GM19455 (cell line): ENCODE measurements around the gene SCGB1C2.
"Not testable (repeated sequence)": the region's sequence is repeated elsewhere in the genome, so short reads cannot be mapped to it uniquely, and the experiment has no call there.

ENCODE experiments used
- ATAC-seq: cut with Tn5 transposase; IDR thresholded peaks from one replicate; pipeline ENCODE4 v1.9.1; 2021; ENCODE audit not compliant: unreplicated experiment

The SCGB1C2 gene

DNA sequence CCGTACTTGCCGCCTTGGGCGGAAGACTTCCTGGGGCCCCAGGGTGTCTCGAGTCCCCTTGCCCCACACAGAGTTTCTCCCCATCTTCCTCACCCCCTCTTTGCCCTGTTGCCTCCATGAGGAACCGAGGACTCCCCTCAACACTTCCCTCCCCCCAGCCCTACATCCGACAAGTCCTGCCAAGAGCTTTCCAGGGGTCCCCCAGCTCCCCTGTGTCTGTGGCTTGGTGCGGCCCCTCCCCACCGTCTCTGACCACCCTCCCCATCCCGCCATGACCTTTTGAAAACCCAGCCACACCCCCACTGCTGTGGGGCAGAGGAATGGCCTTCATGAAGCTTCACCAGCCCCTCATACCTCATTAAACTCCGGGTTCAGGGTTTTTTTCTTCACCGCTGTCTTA is 11.4 kb downstream of the SCGB1C2 start:
- ATAC-seq = no peak

- ATAC-seq = no peak
Measured at GRCh38 chr17:149231-149630, 11.9 kb downstream of the SCGB1C2 start.

- ATAC-seq = no peak
Measured at GRCh38 chr17:149897-150584, 12.7 kb downstream of the SCGB1C2 start.

DNA sequence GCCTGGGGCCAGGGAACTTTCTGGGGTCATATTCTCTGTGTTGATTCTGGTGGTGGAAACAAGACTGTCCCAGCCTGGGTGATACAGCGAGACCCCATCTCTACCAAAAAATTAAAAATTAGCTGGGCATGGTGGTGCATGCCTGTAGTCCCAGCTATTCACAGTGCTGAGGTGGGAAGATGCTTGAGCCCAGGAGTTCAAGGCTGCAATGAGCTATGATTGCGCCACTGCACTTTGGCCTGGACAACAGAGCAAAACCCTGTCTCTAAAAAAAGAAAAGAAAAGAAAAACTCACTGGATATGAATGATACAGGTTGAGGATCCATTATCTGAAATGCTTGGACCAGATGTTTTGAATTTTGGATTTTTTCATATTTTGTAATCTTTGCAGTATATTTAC is 13.6 kb downstream of the SCGB1C2 start:
- ATAC-seq = no peak

- no peak for ATAC-seq
Measured at GRCh38 chr17:151886-152859, 14.8 kb downstream of the SCGB1C2 start.

DNA sequence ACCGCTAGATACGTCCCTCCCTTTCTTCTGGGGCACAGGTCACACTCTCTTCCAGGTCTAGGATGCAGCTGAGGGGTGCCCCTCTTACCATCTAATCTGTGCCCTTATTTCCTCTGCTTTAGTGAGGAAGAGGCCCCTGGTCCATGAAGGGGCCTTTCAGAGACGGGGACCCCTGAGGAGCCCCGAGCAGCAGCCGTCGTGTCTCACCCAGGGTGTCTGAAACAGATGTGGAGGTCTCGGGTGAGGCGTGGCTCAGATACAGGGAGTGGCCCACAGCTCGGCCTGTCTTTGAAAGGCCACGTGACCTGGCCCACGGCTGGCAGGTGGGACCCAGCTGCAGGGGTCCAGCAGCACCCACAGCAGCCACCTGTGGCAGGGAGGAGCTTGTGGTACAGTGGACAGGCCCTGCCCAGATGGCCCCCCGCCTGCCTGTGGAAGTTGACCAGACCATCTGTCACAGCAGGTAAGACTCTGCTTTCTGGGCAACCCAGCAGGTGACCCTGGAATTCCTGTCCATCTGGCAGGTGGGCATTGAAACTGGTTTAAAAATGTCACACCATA is 15.6 kb downstream of the SCGB1C2 start:
- ATAC-seq = no peak

DNA sequence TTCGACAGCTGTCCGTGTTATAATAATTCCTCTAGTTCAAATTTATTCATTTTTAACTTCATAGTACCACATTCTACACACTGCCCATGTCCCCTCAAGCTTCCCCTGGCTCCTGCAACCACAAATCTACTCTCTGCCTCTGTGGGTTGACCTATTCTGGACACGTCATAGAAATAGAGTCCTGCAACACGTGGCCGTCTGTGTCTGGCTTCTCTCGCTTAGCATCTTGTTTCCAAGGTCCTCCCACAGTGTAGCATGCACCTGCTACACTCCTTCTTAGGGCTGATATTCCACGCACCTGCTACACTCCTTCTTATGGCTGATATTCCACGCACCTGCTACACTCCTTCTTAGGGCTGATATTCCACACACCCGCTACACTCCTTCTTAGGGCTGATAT is 16.5 kb downstream of the SCGB1C2 start:
- ATAC-seq = no peak

DNA sequence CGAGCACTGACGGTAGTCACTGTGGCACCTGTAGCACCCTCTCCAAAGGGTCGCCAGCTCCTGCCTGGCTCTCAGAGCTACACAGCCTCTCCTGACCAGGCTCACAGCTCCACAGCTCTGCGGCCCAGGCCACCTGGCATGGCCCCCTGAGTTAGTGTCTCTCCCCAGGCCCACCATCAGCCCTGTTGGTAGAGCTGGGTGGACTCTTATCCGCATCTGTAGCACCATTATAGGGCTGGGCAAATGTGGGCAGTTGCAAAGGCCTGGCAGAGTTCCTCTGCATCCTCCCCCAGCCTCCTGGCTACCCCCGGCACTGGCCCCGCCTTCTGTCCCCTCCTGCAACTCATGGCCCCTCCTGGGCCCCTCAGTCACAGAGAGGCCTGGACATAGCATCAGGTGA is 18.2 kb downstream of the SCGB1C2 start:
- no peak for ATAC-seq

DNA sequence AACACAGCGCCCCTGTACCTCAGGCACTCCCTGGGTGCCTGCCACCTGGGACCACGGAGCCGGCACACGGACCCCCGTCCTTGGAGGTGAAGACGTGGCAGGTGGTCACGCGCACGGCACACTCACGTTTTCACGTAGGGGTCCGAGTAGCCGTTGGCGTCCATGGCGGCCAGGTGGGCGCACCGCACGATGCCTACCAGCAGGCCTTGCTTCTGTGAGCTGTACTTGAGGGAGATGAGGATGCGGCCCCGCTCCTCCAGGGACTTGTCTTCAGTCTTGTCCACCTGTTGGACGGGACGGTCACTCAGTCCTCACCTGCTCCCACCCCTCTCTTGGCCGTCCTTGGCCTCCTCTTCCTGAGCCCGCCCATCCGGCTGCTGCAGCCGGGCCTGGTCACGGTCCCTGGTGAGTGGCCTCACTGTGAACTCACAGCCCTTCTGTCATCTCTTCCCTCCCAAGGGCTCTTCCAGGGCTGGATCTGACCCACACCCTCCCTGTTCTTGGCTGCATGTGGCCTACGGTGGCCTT is 18.8 kb downstream of the SCGB1C2 start:
- no peak for ATAC-seq

- no peak for ATAC-seq
Measured at GRCh38 chr17:156946-157345, 19.6 kb downstream of the SCGB1C2 start.

DNA sequence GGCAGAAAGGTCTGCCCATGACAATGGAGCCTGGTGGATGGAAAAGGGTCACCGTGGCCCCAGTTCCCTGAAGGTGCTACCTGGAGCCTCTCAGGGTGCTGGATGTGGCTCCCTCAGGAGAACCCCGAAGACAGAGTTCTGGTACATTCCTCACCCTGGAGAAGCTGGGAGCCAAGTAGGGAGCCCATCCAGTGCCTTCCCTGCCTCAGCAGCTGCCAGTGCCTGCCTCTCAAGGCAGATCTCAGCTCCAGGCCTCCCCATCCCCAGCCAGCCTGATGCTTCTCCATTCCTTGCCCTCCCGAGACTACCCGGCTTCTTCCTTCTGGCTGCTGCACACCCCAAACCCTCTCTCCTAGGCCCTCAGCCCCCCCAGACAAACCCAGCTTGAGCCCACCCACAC is 20.5 kb downstream of the SCGB1C2 start:
- no peak for ATAC-seq

DNA sequence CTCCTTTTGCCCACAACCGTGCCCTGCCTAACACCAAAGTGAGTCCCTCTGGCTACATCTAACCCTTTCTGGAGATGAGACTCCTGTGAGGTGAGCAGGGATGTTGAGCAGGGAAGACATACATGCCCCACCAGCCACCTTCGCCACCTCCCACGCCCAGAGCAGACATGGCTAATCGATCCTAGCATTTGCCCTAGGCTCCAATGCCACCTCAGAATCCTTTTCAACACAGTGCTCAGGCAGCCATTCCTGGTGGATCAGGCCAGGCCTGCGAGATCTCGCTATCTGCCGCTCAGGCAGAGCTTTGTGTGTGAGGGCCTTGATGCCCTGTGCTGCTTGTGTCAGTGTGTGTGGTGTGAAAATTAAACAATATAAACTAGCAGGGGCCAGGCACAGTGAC is 21.0 kb downstream of the SCGB1C2 start:
- no peak for ATAC-seq

- no peak for ATAC-seq
Measured at GRCh38 chr17:159609-160008, 22.2 kb downstream of the SCGB1C2 start.

DNA sequence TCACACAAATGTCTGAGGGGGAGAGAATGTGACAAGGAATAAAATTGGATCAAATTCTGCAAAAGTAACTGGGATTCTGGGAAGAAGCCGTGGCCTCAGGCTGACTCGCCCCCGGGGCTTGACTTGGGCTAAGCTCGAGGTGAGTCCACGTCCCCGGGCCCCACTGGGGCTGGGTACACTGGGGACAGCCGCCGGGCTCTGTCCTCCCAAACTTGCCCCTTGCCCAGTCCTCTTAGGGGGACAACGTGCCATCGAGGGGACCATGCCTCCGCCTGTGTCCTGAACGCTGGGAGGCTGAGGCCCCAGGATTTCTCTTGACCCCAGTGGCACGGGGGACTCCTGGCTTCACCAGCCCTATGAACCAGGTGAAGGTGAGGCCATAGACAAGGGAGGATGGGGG is 23.0 kb downstream of the SCGB1C2 start:
- ATAC-seq = no peak

DNA sequence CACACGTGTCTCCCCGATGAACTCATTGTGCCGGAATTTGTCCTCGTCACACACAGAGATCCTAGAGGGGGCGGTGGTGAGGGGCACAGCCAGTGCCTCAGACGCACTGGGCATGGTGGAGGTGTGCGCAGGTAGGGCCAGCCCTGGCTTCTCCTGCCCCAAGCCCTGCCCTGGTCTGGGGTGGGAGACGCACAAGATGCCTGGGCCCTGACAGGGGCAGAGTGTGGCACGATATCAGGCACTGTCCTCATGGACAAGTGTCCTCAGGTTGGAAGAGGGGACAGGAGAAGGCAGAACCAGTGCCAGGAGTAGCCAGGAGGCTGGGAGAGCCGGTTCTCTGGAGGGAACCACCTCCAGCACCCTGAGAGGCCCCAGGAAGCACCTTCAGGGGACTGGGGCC is 24.1 kb downstream of the SCGB1C2 start:
- no peak for ATAC-seq

DNA sequence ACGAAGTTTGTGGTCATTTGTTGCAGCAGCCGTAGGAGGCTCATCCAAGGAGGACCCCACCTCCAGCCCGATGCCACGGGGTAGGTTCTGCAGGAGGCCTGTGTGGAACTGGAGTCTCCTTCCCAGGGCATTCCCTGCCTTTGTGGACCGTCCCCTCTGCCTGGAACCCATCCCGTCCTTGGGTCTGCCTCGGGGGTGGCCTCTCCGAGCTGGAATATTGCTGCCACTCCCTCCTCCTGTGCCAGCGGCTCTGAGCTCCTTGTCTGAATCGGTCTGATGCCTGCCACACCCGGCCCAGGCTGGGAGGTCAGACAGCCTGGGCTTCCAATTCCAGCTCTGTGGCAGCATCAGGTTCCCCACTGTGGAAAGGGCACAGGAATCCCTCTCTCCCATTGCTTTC is 25.3 kb downstream of the SCGB1C2 start:
- ATAC-seq = no peak

GRCh38 chr17:163514-164098 is 26.2 kb downstream of the SCGB1C2 start:
- ATAC-seq = no peak

DNA sequence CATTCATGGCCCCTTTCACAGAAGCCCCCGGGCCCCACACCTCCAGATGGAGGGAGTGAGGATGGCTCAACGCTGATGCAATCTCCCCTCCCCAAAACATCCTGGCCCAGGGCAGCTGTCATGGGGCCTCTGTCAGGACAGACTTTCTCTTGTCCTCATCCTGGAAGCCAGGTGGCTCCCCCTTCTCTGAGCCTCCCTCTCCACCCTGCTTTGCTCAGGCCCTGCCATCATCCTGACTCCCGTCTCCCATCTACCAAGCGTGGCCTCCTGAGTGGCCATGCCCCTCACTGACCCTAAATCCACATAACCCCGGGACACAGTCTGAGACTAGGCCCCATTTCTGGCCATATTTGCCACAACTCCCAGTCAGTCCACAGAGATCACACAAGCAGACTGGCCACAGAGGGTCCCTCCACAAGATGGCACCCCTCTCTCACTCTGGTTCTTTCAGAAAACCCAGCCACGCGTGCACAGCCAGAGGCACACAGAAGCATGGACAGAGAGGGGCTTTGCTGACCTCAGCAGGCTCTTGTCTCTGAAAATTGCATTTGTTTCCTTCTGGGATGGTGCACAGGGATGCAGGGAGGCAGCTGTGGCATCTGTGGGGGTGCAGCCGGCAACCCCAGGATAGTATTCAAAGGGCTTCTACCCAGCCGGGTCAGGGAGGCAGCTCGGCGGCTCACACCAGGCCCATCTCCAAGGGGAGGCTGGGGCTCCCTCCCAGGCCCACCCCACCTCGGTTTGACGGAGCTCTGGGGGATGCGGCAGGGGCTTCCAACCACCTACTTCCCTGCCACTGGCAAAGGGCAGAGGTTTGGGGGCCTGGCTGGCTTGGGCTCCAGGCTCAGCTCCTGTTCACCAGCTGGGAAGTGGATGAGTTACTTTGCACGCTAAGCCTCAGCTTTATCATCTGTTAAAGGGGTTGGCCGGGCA is 27.2 kb downstream of the SCGB1C2 start:
- no peak for ATAC-seq

GRCh38 chr17:165939-166338 is 28.6 kb downstream of the SCGB1C2 start:
- no peak for ATAC-seq

GRCh38 chr17:168614-169013 is 31.2 kb downstream of the SCGB1C2 start:
- not testable (repeated sequence) for ATAC-seq
